GM19099 (cell line): Measurements from ENCODE around the gene CDC42EP5.
A peak's percentile ranks its signal among the peaks of the same experiment; 100 is the strongest.

Source experiments
- POLR2A ChIP-seq: IDR thresholded peaks from 3 replicates; pipeline ENCODE4 v1.6.1; 2011; ENCODE audit warnings: low read depth; ENCODE audit not compliant: insufficient read length; ENCODE audit errors: extremely low read depth

CDC42EP5 gene

GRCh38 chr19:54454781-54455675 is 18.1 kb downstream of the CDC42EP5 start:
- no peak for TF ChIP-seq POLR2A

GRCh38 chr19:54453921-54454780 is 18.9 kb downstream of the CDC42EP5 start:
- no peak for TF ChIP-seq POLR2A

GRCh38 chr19:54452626-54453025 is 20.5 kb downstream of the CDC42EP5 start:
- no peak for TF ChIP-seq POLR2A

- no peak for TF ChIP-seq POLR2A
These were observed 21.1 kb downstream of the CDC42EP5 start for GRCh38 chr19:54451997-54452396.

GRCh38 chr19:54451331-54451871 is 21.7 kb downstream of the CDC42EP5 start:
- TF ChIP-seq POLR2A, result no peak

GRCh38 chr19:54449701-54450069 is 23.4 kb downstream of the CDC42EP5 start:
- no peak for TF ChIP-seq POLR2A

- peak; percentile 98 for TF ChIP-seq POLR2A
These were observed 24.1 kb downstream of the CDC42EP5 start, which contains the start of gene LENG8 for GRCh38 chr19:54448774-54449700. Gene LENG8 (plus strand): TSS chr19:54449199. CDS start chr19:54451345, 2,146 bp downstream.

GRCh38 chr19:54448040-54448773 is 24.9 kb downstream of the CDC42EP5 start:
- TF ChIP-seq POLR2A, result no peak

GRCh38 chr19:54444737-54445136 is 28.4 kb downstream of the CDC42EP5 start:
- TF ChIP-seq POLR2A, result no peak

GRCh38 chr19:54440641-54441040 is 32.5 kb downstream of the CDC42EP5 start:
- no peak for TF ChIP-seq POLR2A

- TF ChIP-seq POLR2A, result no peak
These were observed 33.8 kb downstream of the CDC42EP5 start for GRCh38 chr19:54439174-54439851.

GRCh38 chr19:54436628-54437252 is 36.4 kb downstream of the CDC42EP5 start:
- no peak for TF ChIP-seq POLR2A
